ENCODE data around the gene TMEM86B. TPM values are rescaled to one million over a fixed set of nuclear protein-coding genes. Genes with fewer than 3 reads are reported as not detected.
"Not testable (repeated sequence)": the region's sequence is repeated elsewhere in the genome, so short reads cannot be mapped to it uniquely, and the experiment has no call there.

Gene TMEM86B
- polyA plus RNA-seq, 1 donor = 69.0 TPM

DNA sequence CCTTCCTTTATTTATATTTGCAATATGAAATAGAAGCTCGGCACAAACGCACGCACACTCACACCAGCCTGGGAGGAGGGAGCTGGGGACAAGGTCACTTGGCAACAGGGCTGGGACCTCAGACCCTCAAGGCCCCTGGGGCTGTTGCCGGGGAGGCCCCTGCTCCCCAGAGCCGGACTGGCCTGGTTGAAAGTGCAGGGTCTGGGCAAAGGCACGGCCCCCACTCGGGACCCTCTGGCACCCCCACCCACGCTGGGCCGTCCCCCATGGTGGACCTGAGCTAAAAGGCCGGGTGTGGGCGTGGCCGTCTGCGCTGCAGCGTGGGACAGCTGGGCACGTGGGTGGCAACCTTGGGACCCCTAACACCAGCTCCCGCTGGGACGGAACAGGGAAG is 1.2 kb upstream of the TMEM86B start:
- peak in 1 of 2 donors; percentile 50 for DNase-seq
- H3K9me3 ChIP-seq (ENCODE audit: control insufficient read depth, low read depth, low read length) = peaks cover 5% of the 10 kb centered on the region
- no peaks in the 10 kb centered on the region for H3K27me3 ChIP-seq (ENCODE audit: control insufficient read depth, insufficient read depth, low read length)
- peaks cover 63% of the 10 kb centered on the region for H3K36me3 ChIP-seq (ENCODE audit: control insufficient read depth, insufficient read depth, low read length)
- peaks cover 60% of the 10 kb centered on the region for H3K4me1 ChIP-seq (ENCODE audit: control insufficient read depth, insufficient read depth, low read length)
- H3K27ac ChIP-seq (ENCODE audit: low read length) = peak overlapping the region; percentile 86
- WGBS (ENCODE audit: insufficient coverage, low lambda C conversion rate) = no CpG with 5 or more reads among the region's 17 CpGs
- no peak overlapping the region for H3K4me3 ChIP-seq (ENCODE audit: low read length)

GRCh38 chr19:55229145-55229788 is 704 bp upstream of the TMEM86B start:
- peaks cover 58% of the 10 kb centered on the region for H3K36me3 ChIP-seq (ENCODE audit: control insufficient read depth, insufficient read depth, low read length)
- no CpG with 5 or more reads among the region's 18 CpGs for WGBS (ENCODE audit: insufficient coverage, low lambda C conversion rate)

GRCh38 chr19:55228015-55228391 is 560 bp downstream of the TMEM86B start:
- no CpG with 5 or more reads among the region's 17 CpGs for WGBS (ENCODE audit: insufficient coverage, low lambda C conversion rate)
- Histone ChIP-seq H3K27ac (ENCODE audit: low read length) (peak overlapping the region; percentile 86), H3K27me3 (ENCODE audit: control insufficient read depth, insufficient read depth, low read length) (no peaks in the 10 kb centered on the region), H3K36me3 (ENCODE audit: control insufficient read depth, insufficient read depth, low read length) (peaks cover 67% of the 10 kb centered on the region), H3K9me3 (ENCODE audit: control insufficient read depth, low read depth, low read length) (peaks cover 5% of the 10 kb centered on the region), H3K4me1 (ENCODE audit: control insufficient read depth, insufficient read depth, low read length) (peaks cover 60% of the 10 kb centered on the region), H3K4me3 (ENCODE audit: low read length) (peak overlapping the region; percentile 75)
- DNase-seq = no peak

More at GRCh38 chr19:55229145-55229788, 704 bp upstream of the TMEM86B start:
- H3K4me3 ChIP-seq (ENCODE audit: low read length) = no peak overlapping the region
- H3K9me3 ChIP-seq (ENCODE audit: control insufficient read depth, low read depth, low read length) = peaks cover 5% of the 10 kb centered on the region
- peaks cover 60% of the 10 kb centered on the region for H3K4me1 ChIP-seq (ENCODE audit: control insufficient read depth, insufficient read depth, low read length)
- no peaks in the 10 kb centered on the region for H3K27me3 ChIP-seq (ENCODE audit: control insufficient read depth, insufficient read depth, low read length)
- peak overlapping the region; percentile 86 for H3K27ac ChIP-seq (ENCODE audit: low read length)
- DNase-seq = no peak

DNA sequence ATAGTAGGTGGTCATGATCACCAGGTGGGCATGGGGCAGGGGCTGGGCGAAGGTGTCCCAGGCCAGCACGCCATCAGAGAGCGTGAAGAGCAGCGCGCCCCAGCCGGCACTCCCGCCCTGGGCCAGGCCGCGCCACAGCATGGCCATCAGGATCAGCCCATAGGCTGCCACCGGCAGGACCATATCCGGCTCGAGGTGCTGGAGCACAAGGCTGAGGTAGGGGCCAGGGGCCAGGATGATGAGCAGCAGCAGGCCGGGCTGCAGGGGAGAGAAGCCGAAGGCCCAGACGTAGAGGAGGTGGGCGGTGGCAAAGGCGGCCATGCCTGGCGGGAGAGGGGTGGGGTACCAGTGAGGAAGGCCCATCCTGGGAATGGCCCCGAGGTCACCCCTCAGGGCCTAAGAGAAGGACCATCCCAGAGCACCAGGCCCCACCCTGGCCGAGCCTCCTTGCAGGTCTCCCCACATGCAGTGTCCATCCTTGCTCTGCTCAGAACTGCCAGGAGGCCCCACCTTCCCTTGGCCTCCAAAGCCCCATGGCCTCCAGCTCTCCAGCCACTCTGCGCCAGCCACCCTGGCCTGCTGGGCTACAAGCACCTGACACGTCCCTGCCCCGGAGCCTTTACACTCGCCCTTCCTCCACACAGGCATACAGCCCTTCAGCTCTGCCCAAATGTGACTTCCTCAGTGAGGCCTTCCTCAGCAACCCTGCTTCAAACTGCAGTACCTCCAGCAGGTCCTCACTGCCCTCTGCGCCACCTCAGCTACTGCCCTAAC is 1.1 kb downstream of the TMEM86B start:
- Histone ChIP-seq H3K27me3 (ENCODE audit: control insufficient read depth, insufficient read depth, low read length) (no peaks in the 10 kb centered on the region), H3K4me1 (ENCODE audit: control insufficient read depth, insufficient read depth, low read length) (peaks cover 60% of the 10 kb centered on the region), H3K9me3 (ENCODE audit: control insufficient read depth, low read depth, low read length) (peaks cover 5% of the 10 kb centered on the region), H3K36me3 (ENCODE audit: control insufficient read depth, insufficient read depth, low read length) (peaks cover 67% of the 10 kb centered on the region), H3K4me3 (ENCODE audit: low read length) (peak overlapping the region; percentile 75), H3K27ac (ENCODE audit: low read length) (peak overlapping the region; percentile 86)
- no CpG with 5 or more reads among the region's 25 CpGs for WGBS (ENCODE audit: insufficient coverage, low lambda C conversion rate)
- DNase-seq = peak in 1 of 2 donors; percentile 42

- peaks cover 56% of the 10 kb centered on the region for H3K4me1 ChIP-seq (ENCODE audit: control insufficient read depth, insufficient read depth, low read length)
- peak overlapping the region; percentile 75 for H3K4me3 ChIP-seq (ENCODE audit: low read length)
- H3K27ac ChIP-seq (ENCODE audit: low read length) = no peak overlapping the region
- H3K9me3 ChIP-seq (ENCODE audit: control insufficient read depth, low read depth, low read length) = peaks cover 5% of the 10 kb centered on the region
- H3K36me3 ChIP-seq (ENCODE audit: control insufficient read depth, insufficient read depth, low read length) = peaks cover 61% of the 10 kb centered on the region
- no peaks in the 10 kb centered on the region for H3K27me3 ChIP-seq (ENCODE audit: control insufficient read depth, insufficient read depth, low read length)
- WGBS (ENCODE audit: insufficient coverage, low lambda C conversion rate) = no CpG with 5 or more reads among the region's 18 CpGs
- no peak for DNase-seq
Observed at GRCh38 chr19:55226788-55227187, 1.8 kb downstream of the TMEM86B start.

GRCh38 chr19:55226273-55226672 is 2.3 kb downstream of the TMEM86B start:
- no peak for DNase-seq
- no CpG with 5 or more reads among the region's 9 CpGs for WGBS (ENCODE audit: insufficient coverage, low lambda C conversion rate)
- H3K36me3 ChIP-seq (ENCODE audit: control insufficient read depth, insufficient read depth, low read length) = peaks cover 56% of the 10 kb centered on the region

GRCh38 chr19:55225415-55225958 is 3.1 kb downstream of the TMEM86B start:
- H3K9me3 ChIP-seq (ENCODE audit: control insufficient read depth, low read depth, low read length) = no peaks in the 10 kb centered on the region
- H3K4me3 ChIP-seq (ENCODE audit: low read length) = no peak overlapping the region
- DNase-seq = no peak
- no peak overlapping the region for H3K27ac ChIP-seq (ENCODE audit: low read length)
- peaks cover 50% of the 10 kb centered on the region for H3K36me3 ChIP-seq (ENCODE audit: control insufficient read depth, insufficient read depth, low read length)
- WGBS (ENCODE audit: insufficient coverage, low lambda C conversion rate) = 88% methylated on average over 1 of the region's 7 CpGs
- H3K4me1 ChIP-seq (ENCODE audit: control insufficient read depth, insufficient read depth, low read length) = peaks cover 44% of the 10 kb centered on the region
- H3K27me3 ChIP-seq (ENCODE audit: control insufficient read depth, insufficient read depth, low read length) = no peaks in the 10 kb centered on the region

More at GRCh38 chr19:55226273-55226672, 2.3 kb downstream of the TMEM86B start:
- peaks cover under 1% of the 10 kb centered on the region for H3K9me3 ChIP-seq (ENCODE audit: control insufficient read depth, low read depth, low read length)
- H3K4me1 ChIP-seq (ENCODE audit: control insufficient read depth, insufficient read depth, low read length) = peaks cover 51% of the 10 kb centered on the region
- H3K4me3 ChIP-seq (ENCODE audit: low read length) = peak overlapping the region; percentile 75
- H3K27me3 ChIP-seq (ENCODE audit: control insufficient read depth, insufficient read depth, low read length) = no peaks in the 10 kb centered on the region
- no peak overlapping the region for H3K27ac ChIP-seq (ENCODE audit: low read length)

GRCh38 chr19:55224679-55225414 is 3.7 kb downstream of the TMEM86B start:
- not testable (repeated sequence) for H3K4me3 ChIP-seq (ENCODE audit: low read length); H3K9me3 ChIP-seq (ENCODE audit: control insufficient read depth, low read depth, low read length); H3K27ac ChIP-seq (ENCODE audit: low read length); DNase-seq; H3K27me3 ChIP-seq (ENCODE audit: control insufficient read depth, insufficient read depth, low read length)
- WGBS (ENCODE audit: insufficient coverage, low lambda C conversion rate) = no CpG with 5 or more reads among the region's 11 CpGs
- peaks cover 37% of the 10 kb centered on the region for H3K4me1 ChIP-seq (ENCODE audit: control insufficient read depth, insufficient read depth, low read length)
- peaks cover 46% of the 10 kb centered on the region for H3K36me3 ChIP-seq (ENCODE audit: control insufficient read depth, insufficient read depth, low read length)

DNA sequence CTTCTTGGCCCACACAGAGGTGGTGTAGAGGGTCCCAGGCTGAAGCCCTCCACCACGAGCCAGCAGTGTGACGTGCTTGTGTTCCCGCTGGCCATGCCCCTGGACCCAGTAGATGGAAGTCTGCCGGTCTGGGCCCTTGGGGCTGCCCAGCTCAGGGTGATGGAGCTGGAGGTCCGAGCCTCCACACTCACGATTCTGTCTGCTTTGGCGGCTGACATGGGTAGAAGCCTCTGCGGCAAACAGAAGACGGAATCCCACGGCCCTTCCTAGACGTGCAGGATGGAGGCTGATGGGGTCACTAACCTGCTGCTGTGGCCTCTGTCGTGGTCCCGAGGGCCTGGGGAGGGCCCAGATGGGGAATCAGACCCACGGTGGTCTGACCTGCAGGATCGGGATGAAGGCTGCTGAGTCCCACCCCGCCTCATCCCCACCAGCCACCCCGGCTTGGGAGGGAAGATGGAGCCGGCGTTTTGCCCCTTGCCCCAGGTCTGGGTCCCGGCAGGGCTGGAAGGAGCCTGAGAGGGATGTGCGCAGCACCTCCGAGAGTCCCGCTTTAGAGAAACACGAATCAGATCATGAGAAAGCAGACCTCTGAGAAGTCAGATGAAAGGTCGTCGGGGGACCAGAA is 4.4 kb downstream of the TMEM86B start:
- Histone ChIP-seq H3K4me1 (ENCODE audit: control insufficient read depth, insufficient read depth, low read length) (peaks cover 30% of the 10 kb centered on the region), H3K27ac (ENCODE audit: low read length) (no peak overlapping the region), H3K4me3 (ENCODE audit: low read length) (no peak overlapping the region), H3K27me3 (ENCODE audit: control insufficient read depth, insufficient read depth, low read length) (no peaks in the 10 kb centered on the region), H3K9me3 (ENCODE audit: control insufficient read depth, low read depth, low read length) (no peaks in the 10 kb centered on the region), H3K36me3 (ENCODE audit: control insufficient read depth, insufficient read depth, low read length) (peaks cover 41% of the 10 kb centered on the region)
- 90% methylated on average over 2 of the region's 26 CpGs for WGBS (ENCODE audit: insufficient coverage, low lambda C conversion rate)
- DNase-seq = no peak
